ENCODE data around the gene LAMTOR5.

The LAMTOR5 gene

DNA sequence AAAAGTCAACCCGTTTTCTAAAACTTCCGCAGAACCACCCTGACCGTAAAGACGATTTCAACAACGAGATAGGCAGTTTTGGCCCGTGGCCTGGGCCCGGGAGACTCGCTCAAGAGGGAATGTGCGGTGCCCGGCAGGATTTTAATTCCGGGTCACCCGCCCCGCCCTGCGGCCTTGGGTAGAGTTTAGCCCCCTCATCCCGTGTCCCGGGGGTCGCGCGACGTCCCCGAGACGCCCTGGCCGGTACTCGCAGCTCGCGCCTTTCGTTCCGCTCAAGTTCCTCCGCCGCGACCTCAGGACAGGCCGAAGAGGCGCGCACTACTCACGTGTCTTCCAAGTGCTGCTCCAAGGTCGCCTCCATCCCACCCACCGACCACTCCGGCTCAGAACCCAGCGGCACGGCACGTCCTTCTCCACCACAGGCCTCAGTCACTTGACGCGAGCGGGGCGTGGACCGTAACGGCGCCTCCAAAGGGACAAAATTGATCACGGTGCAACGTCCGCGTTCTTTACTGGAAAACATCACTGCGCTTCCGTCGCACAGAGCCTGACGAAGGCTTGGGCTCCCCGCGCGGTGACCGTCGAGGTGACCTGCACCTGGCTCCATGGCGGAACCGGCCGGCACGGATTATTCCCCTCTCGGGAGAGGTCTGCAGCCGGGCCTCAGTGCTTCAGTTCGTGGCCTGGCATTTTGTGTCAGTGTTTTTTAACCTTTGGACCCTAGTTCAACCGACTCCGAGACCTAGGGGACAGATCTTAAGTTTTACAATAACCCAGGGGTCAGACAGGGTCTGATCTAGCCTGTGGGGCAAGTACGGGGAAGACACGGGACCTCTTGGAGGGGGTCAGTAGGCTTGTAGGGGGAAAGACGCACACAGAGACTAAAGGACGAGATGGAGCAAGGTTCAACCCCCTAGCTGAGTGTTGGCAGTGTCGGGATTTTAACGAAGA lies at the start of gene LAMTOR5:
LAMTOR5 (minus strand) TSS at position 435 of the 951 bp plus-strand sequence; CDS start at position 361, 74 bp downstream.
- TF ChIP-seq, protein P1, sequence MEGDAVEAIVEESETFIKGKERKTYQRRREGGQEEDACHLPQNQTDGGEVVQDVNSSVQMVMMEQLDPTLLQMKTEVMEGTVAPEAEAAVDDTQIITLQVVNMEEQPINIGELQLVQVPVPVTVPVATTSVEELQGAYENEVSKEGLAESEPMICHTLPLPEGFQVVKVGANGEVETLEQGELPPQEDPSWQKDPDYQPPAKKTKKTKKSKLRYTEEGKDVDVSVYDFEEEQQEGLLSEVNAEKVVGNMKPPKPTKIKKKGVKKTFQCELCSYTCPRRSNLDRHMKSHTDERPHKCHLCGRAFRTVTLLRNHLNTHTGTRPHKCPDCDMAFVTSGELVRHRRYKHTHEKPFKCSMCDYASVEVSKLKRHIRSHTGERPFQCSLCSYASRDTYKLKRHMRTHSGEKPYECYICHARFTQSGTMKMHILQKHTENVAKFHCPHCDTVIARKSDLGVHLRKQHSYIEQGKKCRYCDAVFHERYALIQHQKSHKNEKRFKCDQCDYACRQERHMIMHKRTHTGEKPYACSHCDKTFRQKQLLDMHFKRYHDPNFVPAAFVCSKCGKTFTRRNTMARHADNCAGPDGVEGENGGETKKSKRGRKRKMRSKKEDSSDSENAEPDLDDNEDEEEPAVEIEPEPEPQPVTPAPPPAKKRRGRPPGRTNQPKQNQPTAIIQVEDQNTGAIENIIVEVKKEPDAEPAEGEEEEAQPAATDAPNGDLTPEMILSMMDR (IDR thresholded peaks at IDR 0.05; ENCODE audit: control insufficient read depth, insufficient read depth, low read depth, low read length, missing control alignments), result no peak

DNA sequence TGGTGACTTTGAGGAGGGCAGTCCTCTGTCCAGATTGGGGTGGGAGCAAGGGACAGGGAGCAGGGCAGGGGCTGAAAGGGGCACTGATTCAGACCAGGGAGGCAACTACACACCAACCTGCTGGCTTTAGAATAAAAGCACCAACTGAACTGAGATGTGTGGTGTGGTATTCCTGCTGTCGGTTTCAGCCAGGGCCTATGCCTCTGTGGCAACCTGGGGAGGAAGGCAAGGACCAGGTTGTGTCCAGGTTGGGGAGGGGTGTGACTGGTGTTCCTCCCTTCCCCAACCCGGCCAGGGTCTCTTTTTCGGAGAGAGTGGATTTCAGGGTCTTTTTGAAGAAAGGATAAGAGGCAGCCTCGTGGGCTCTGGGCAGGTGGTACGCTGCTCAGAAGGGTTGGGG lies 49.7 kb upstream of the LAMTOR5 start:
- no peak for DNase-seq (ENCODE audit: low read depth)
- H3K4me3 ChIP-seq (ENCODE audit: control insufficient read depth, low read depth, low read length), result no peak overlapping the region
- TF ChIP-seq, protein P1 (IDR thresholded peaks at IDR 0.05; ENCODE audit: control insufficient read depth, insufficient read depth, low read depth, low read length, missing control alignments), result no peak

More for the DNA sequence above, at the start of gene LAMTOR5:
- H3K4me3 ChIP-seq (ENCODE audit: control insufficient read depth, low read depth, low read length), result peak within 1 kb of the TSS; percentile 54
- DNase-seq (ENCODE audit: low read depth), result peak; percentile 69

DNA sequence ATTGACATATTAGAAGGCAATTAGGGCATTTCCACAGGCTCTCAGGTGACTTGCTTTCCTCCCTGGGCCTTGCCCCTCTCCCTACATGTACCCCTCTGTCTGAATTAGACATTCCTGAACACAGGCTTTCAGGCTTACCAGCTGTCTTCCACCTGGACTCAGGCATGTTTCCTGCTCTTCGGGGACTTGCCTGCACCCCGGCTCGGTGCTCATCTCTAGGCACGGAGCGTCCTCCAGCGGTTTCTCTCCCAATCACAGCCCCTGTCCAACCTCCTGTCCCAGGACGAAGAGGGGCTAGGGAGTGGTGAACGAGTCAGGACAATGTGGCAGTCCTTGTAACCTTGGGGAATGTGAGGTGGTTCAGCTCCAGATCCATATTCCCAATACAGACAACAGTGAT lies 47.7 kb upstream of the LAMTOR5 start:
- TF ChIP-seq, protein P1 (IDR thresholded peaks at IDR 0.05; ENCODE audit: control insufficient read depth, insufficient read depth, low read depth, low read length, missing control alignments), result no peak
- DNase-seq (ENCODE audit: low read depth), result no peak

DNA sequence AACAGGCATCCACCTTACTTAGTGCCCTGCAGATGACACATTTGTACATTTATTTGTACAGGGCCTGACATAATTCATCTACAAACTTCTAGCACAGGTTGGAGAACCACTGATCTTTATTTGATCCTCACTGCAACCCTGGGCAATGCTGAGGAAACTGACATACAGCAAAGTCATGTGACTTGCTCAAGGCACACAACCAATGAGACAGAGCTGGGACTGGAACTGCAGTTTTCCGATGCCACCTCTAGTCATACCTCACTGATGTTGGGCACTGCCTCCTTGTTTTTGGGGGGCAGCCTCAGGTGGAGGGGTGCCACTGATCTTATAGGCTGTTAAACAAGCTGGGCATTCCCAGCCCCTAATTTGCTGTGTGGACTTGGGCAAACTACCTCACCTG lies 46.8 kb upstream of the LAMTOR5 start:
- TF ChIP-seq, protein P1 (IDR thresholded peaks at IDR 0.05; ENCODE audit: control insufficient read depth, insufficient read depth, low read depth, low read length, missing control alignments), result no peak
- DNase-seq (ENCODE audit: low read depth), result no peak
- no peak overlapping the region for H3K4me3 ChIP-seq (ENCODE audit: control insufficient read depth, low read depth, low read length)

More for the DNA sequence above, 47.7 kb upstream of the LAMTOR5 start:
- no peak overlapping the region for H3K4me3 ChIP-seq (ENCODE audit: control insufficient read depth, low read depth, low read length)

DNA sequence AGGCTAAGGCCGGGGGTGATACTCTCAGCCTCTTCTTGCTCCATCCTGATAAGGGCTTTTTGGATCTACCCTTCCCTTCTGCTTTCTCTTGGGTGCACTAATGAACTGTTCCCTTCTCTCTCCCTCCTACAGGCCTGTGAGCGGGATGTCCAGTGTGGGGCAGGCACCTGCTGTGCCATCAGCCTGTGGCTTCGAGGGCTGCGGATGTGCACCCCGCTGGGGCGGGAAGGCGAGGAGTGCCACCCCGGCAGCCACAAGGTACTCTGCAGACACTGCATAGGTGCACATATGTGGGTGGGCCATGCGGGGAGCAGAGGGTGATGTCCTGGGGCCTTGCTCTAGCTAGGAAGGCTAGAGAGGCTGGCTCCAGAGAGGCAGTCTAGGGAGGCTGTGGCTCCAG lies 46.3 kb upstream of the LAMTOR5 start:
- TF ChIP-seq, protein P1 (IDR thresholded peaks at IDR 0.05; ENCODE audit: control insufficient read depth, insufficient read depth, low read depth, low read length, missing control alignments), result no peak
- no peak for DNase-seq (ENCODE audit: low read depth)
- H3K4me3 ChIP-seq (ENCODE audit: control insufficient read depth, low read depth, low read length), result no peak overlapping the region

DNA sequence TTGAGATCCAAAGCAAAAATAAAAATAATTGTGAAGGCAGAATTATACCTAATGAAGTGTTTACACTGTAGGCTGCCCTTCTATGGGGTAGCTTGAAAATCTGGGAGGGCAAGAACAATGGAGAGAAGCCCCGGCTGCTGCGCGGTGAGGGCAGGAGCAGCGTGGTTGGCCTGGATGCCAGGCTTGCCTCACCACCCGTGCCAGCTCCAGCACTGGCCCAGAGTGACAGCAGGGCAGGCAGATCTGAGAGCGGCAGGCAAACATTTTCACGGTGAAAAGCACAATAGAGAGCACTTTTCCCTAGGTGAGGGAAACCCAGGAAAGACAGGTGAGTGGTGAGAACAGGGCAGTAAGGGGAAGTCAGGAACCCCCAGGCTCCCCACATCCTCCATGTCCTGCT lies 44.8 kb upstream of the LAMTOR5 start:
- TF ChIP-seq, protein P1 (IDR thresholded peaks at IDR 0.05; ENCODE audit: control insufficient read depth, insufficient read depth, low read depth, low read length, missing control alignments), result no peak
- H3K4me3 ChIP-seq (ENCODE audit: control insufficient read depth, low read depth, low read length), result no peak overlapping the region
- no peak for DNase-seq (ENCODE audit: low read depth)
